Natural killer cell (primary cell): Measurements from ENCODE around the gene GPR35. TPM values are rescaled to one million over a fixed set of nuclear protein-coding genes. Genes with fewer than 3 reads are reported as not detected.

ENCODE experiments used
- ATAC-seq, 3 donors: fragments of 150-1000 bp in 2 of 3; fragments of 200-7000 bp in 1 of 3; cut with Tn5 transposase; 1 replicate in 1 of 3; 2 replicates in 2 of 3; pipeline ENCODE4 v1.10.0; 2021; ENCODE audit warnings: mild to moderate bottlenecking in 2 of 3, moderate library complexity in 2 of 3
- DNase-seq, 2 donors: peaks; one replicate each; pipeline versions ENCODE4 v3.0.0 to v3.0.0-alpha.2; 2013 to 2021; ENCODE audit warnings: mixed read lengths in 1 of 2
- H3K27ac ChIP-seq: one replicate; pipeline ENCODE4 v1.5.1; 2013; ENCODE audit warnings: mild to moderate bottlenecking, low read length
- H3K27me3 ChIP-seq: one replicate; pipeline ENCODE4 v1.6.1; 2013; ENCODE audit warnings: low read length; ENCODE audit not compliant: control insufficient read depth, insufficient read depth
- H3K36me3 ChIP-seq: one replicate; pipeline ENCODE4 v1.6.1; 2013; ENCODE audit warnings: low read length; ENCODE audit not compliant: control insufficient read depth, insufficient read depth
- H3K4me1 ChIP-seq: one replicate; pipeline ENCODE4 v1.6.1; 2013; ENCODE audit warnings: low read length; ENCODE audit not compliant: control insufficient read depth, insufficient read depth
- H3K4me3 ChIP-seq: one replicate; pipeline ENCODE4 v1.5.1; 2013; ENCODE audit warnings: low read length
- H3K9me3 ChIP-seq: one replicate; pipeline ENCODE4 v1.6.1; 2013; ENCODE audit warnings: low read length; ENCODE audit not compliant: control insufficient read depth, insufficient read depth
- H3K27ac Mint-ChIP-seq, 2 donors: one replicate each; pipeline ENCODE4 v1.8.0; 2022; ENCODE audit warnings: mild to moderate bottlenecking in 2 of 2, mixed read lengths in 2 of 2, moderate library complexity in 1 of 2
- H3K27me3 Mint-ChIP-seq, 2 donors: one replicate each; pipeline ENCODE4 v1.8.0; 2022; ENCODE audit warnings: low read depth in 2 of 2, mixed read lengths in 2 of 2
- H3K36me3 Mint-ChIP-seq: one replicate; pipeline ENCODE4 v1.8.0; 2022; ENCODE audit warnings: mixed read lengths
- H3K4me1 Mint-ChIP-seq, 2 donors: one replicate each; pipeline ENCODE4 v1.8.0; 2022; ENCODE audit warnings: mixed read lengths in 2 of 2
- H3K4me3 Mint-ChIP-seq: one replicate; pipeline ENCODE4 v1.8.0; 2022; ENCODE audit warnings: mild to moderate bottlenecking, moderate library complexity, mixed read lengths
- H3K9me3 Mint-ChIP-seq, 2 donors: one replicate each; pipeline ENCODE4 v1.8.0; 2022; ENCODE audit warnings: mixed read lengths in 2 of 2
- WGBS: methylation state at CpG from one replicate; pipeline ENCODE4 v1.1.7; 2013; ENCODE audit warnings: missing lambda C conversion rate; ENCODE audit not compliant: insufficient coverage; 5-methylcytosine and 5-hydroxymethylcytosine counted together
- intact Hi-C: fragments of 100-400 bp; cut with micrococcal nuclease; formaldehyde crosslinking; loops from one replicate; pipeline ENCODE4 v1.14.2; 2022
- total RNA-seq, 4 donors: library from RNA; stranded (reverse); fragments of 120-200 nt in 1 of 4; gene quantifications; one replicate each; pipeline versions ENCODE4 v1.2.3 to v1.2.4, GENCODE V29; 2013 to 2022
- TF ChIP-seq, protein P1 (sequence below): fragments of 200-600 bp; IDR thresholded peaks from one replicate; pipeline ENCODE4 v1.8.0; 2022; ENCODE audit warnings: antibody characterized with exemption

The GPR35 gene, protein sequence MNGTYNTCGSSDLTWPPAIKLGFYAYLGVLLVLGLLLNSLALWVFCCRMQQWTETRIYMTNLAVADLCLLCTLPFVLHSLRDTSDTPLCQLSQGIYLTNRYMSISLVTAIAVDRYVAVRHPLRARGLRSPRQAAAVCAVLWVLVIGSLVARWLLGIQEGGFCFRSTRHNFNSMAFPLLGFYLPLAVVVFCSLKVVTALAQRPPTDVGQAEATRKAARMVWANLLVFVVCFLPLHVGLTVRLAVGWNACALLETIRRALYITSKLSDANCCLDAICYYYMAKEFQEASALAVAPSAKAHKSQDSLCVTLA
- total RNA-seq: 10 to 100 TPM; 10.6 to 19.7 (median 15.7) TPM
- total RNA-seq (2013): 4.7 TPM

DNA sequence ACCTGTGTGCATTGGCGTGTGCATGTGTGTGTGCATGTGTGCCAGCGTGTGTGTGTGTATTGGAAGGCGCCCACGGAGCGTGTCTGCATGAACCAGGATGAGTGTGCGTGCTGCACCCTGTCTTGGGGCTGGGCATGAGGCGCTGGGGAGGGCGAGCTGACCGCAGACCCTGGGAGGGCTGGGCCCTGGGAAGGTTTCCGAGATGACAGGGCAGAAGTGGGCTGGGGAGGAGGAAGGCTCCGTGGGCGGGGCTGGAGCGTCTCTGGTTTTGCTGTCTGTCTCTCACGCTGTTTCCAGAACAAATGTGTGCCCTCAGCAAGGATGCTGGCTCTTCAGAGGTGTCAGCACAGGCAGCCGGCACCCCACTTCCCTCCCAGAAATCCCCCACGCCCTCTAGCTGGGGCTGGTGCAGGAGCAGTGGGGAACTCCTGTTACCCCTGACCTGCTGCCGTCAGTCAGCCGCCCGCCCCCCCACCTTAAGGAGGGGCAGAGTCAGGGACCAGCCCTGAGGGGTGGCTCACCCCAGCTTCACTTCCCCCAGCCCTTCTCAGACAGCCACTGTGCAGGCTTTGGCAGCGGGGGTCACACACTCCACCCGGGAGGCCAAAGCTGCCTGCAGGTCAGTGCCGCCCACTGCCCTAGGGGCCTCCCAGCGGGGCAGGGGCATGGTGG lies at the start of gene GPR35:
Gene GPR35 (plus strand): TSS at position 531 of the 672 bp plus-strand sequence. CDS start 4,473 bp downstream, outside the sequence.
- H3K36me3 Mint-ChIP-seq: no peaks in the 10 kb centered on the region
- WGBS: 11% methylated on average over 23 of the region's 23 CpGs
- DNase-seq (peak; percentile 76 to 94), ATAC-seq (peak; percentile 81 to 90 (median 83))
- peaks cover 75% of the 10 kb centered on the region for H3K4me1 ChIP-seq
- H3K9me3 Mint-ChIP-seq: no peaks in the 10 kb centered on the region
- intact Hi-C loops: loop anchor here (1.0 to 5.0 kb wide), 4 partner anchors 32 to 62 kb away; partner anchors contain the start of gene CAPN10
- peaks cover 30 to 56% of the 10 kb centered on the region in 2 donors for H3K4me1 Mint-ChIP-seq
- H3K27ac ChIP-seq: peak within 1 kb of the TSS; percentile 88
- no peaks in the 10 kb centered on the region for H3K27me3 ChIP-seq
- TF ChIP-seq, protein P1, sequence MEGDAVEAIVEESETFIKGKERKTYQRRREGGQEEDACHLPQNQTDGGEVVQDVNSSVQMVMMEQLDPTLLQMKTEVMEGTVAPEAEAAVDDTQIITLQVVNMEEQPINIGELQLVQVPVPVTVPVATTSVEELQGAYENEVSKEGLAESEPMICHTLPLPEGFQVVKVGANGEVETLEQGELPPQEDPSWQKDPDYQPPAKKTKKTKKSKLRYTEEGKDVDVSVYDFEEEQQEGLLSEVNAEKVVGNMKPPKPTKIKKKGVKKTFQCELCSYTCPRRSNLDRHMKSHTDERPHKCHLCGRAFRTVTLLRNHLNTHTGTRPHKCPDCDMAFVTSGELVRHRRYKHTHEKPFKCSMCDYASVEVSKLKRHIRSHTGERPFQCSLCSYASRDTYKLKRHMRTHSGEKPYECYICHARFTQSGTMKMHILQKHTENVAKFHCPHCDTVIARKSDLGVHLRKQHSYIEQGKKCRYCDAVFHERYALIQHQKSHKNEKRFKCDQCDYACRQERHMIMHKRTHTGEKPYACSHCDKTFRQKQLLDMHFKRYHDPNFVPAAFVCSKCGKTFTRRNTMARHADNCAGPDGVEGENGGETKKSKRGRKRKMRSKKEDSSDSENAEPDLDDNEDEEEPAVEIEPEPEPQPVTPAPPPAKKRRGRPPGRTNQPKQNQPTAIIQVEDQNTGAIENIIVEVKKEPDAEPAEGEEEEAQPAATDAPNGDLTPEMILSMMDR: no peak
- no peaks in the 10 kb centered on the region for H3K27me3 Mint-ChIP-seq
- peak within 1 kb of the TSS; percentile 91 to 95 for H3K27ac Mint-ChIP-seq
- no peaks in the 10 kb centered on the region for H3K36me3 ChIP-seq
- H3K4me3 Mint-ChIP-seq: peak within 1 kb of the TSS; percentile 72
- H3K9me3 ChIP-seq: no peaks in the 10 kb centered on the region
- H3K4me3 ChIP-seq: peak within 1 kb of the TSS; percentile 16

DNA sequence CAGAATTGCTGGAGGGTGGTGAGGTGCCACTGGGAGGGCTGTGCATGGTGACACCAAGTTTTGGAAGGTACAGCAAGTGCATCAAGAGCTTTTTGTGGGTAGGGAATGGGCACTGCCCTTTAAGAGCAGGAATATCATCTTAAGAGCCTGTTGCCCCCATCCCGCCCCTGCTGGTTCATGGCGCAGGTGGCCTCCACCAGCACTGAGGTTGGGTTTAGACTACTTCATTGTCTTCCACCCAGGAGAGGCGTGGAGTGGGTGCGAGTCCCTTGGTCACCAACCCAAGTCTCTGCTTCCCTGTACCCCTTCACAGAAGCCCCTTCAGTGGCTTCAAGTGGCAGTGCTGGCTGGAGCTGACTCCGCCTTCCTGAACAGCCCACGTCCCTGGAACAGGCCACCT lies 49.2 kb upstream of the GPR35 start:
- Histone ChIP-seq H3K4me1 (peaks cover 44% of the 10 kb centered on the region), H3K27ac (no peak overlapping the region), H3K9me3 (no peaks in the 10 kb centered on the region), H3K4me3 (no peak overlapping the region), H3K36me3 (peaks cover 64% of the 10 kb centered on the region), H3K27me3 (no peaks in the 10 kb centered on the region)
- ATAC-seq (no peak), DNase-seq (no peak)
- 90% methylated on average over 6 of the region's 6 CpGs for WGBS
- Mint-ChIP-seq H3K36me3 (no peaks in the 10 kb centered on the region), H3K4me3 (no peak overlapping the region), H3K27ac (no peak overlapping the region), H3K27me3 (no peaks in the 10 kb centered on the region), H3K9me3 (no peaks in the 10 kb centered on the region), H3K4me1 (peaks cover 31 to 51% of the 10 kb centered on the region in 2 donors)
- intact Hi-C loops: no loop called here
- TF ChIP-seq, protein P1: no peak

DNA sequence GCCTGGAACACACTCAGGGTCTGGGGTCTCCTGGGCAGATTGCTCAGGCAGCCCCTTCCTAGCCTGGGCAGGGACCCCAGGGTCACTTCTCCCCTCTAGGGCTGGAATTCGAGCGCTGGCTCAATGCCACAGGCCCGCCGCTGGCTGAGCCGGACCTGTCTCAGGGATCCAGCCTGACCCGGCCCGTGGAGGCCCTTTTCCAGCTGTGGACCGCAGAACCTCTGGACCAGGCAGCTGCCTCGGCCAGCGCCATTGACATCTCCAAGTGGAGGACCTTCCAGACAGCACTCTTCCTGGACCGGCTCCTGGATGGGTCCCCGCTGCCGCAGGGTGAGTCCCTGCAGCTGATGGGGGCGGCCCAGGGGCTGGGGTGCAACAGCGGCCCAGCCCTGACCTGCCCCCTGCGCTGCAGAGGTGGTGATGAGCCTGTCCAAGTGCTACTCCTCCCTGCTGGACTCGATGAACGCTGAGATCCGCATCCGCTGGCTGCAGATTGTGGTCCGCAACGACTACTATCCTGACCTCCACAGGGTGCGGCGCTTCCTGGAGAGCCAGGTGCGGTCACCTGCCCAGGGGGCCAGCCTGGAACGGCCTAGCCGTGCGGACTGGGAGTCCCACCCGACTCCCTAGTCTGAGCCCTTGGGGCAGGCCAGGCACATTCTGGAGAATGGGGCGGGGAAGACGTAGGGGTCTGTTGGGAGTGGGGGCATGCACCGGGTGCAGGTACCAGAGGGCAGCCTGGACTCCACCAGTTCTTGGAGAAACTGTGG lies 48.7 kb upstream of the GPR35 start:
- peaks cover 26 to 45% of the 10 kb centered on the region in 2 donors for H3K4me1 Mint-ChIP-seq
- no peaks in the 10 kb centered on the region for H3K9me3 ChIP-seq
- no peaks in the 10 kb centered on the region for H3K9me3 Mint-ChIP-seq
- H3K4me3 ChIP-seq: no peak overlapping the region
- H3K27me3 Mint-ChIP-seq: no peaks in the 10 kb centered on the region
- TF ChIP-seq, protein P1: no peak
- peaks cover 38% of the 10 kb centered on the region for H3K4me1 ChIP-seq
- H3K27ac ChIP-seq: no peak overlapping the region
- no peaks in the 10 kb centered on the region for H3K36me3 Mint-ChIP-seq
- no peaks in the 10 kb centered on the region for H3K27me3 ChIP-seq
- peaks cover 62% of the 10 kb centered on the region for H3K36me3 ChIP-seq
- intact Hi-C loops: no loop called here
- WGBS: 97% methylated on average over 32 of the region's 32 CpGs
- H3K4me3 Mint-ChIP-seq: no peak overlapping the region
- no peak overlapping the region for H3K27ac Mint-ChIP-seq
- DNase-seq: no peak
- no peak for ATAC-seq
